ENCODE results near the gene RAD51B.

DNA sequence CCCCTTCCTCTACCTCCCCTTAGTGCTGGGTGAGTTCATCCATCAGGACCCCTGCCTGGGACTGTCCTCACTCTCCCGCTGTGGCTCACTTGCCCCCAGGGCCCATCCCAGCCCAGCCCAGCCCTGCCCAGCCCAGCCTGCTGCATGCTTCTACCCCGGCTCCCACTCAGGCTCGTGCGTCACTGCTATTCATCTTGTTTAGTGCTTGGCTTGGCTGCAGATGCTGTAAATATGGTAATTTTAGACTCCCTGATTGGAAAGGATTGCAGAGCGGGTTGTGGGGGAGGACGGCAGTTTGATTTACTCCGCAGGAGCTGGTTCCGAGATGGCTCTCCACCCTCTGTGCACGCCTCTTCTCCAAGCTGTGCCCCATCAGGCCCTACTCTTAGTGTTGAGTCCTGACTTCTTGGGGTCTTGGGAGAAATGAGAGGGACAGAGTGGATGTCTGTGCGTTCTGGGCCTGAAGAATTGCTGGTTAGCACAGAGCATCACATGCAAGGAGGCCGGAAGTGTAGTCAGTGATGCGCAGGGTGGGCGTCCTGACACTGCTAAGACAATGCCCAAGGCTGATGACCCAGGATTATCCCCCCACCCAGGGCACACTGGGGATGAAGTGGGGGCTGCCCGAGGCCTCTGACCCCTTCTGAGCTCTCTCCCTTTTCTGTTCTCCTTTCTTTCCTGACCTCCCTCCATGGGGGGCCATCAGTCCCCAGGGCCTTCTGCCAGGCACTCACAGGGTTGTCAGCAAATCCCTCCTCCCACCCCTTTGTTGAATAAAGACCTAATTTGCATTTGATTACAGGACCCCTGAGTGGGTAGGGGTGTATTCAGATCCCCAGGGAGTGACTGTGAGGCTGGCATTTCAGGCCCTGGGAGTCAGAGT is 728.9 kb downstream of the RAD51B start:
- TF ChIP-seq CTCF (conservative IDR thresholded peaks at IDR 0.05; ENCODE audit: low read depth, low read length), result no peak
- TF ChIP-seq EZH2 (IDR thresholded peaks at IDR 0.05; ENCODE audit: low read length, unreplicated experiment), result no peak
- TF ChIP-seq EZH2phosphoT487 (IDR thresholded peaks at IDR 0.05; ENCODE audit: borderline replicate concordance, low read length), result no peak

All from PC-3 (cell line).